ENCODE data around the gene SGIP1. TPM values are rescaled to one million over a fixed set of nuclear protein-coding genes. Genes with fewer than 3 reads are reported as not detected.

The SGIP1 gene
- total and polyA plus RNA-seq, 2 of the 8 experiments (the other 6 are each of a cell fraction or from before 2014, with no cell fraction given), result 1.4 to 2.1 TPM

GRCh38 chr1:66652556-66652955 is 118.6 kb downstream of the SGIP1 start:
- H3K23ac ChIP-seq (ENCODE audit: insufficient read length), result no peak overlapping the region
- no peaks in the 10 kb centered on the region for H4K20me1 ChIP-seq (replicated peaks in 1 of 2; ENCODE audit: control insufficient read depth in 1 of 2, insufficient read depth in 2 of 2, low read length in 2 of 2)
- H4K5ac ChIP-seq (ENCODE audit: insufficient read length, low read depth, low read length), result no peak overlapping the region
- DNase-seq (ENCODE audit: low read depth in 1 of 2, low spot score in 2 of 2) (no peak), FAIRE-seq (no peak)
- no peak overlapping the region for H2BK12ac ChIP-seq (ENCODE audit: low read depth, low read length)
- no peaks in the 10 kb centered on the region for H3K79me1 ChIP-seq (ENCODE audit: low read depth, low read length)
- no peaks in the 10 kb centered on the region; the same call in 1 of the 2 replicates for H3K23me2 ChIP-seq (ENCODE audit: low read depth, low read length)
- 0 out of 2 replicates have a peak overlapping the region, but pooled peaks have one; percentile 76 for H2AFZ ChIP-seq (ENCODE audit: low read length)
- no peak overlapping the region for H3K56ac ChIP-seq (replicated peaks; ENCODE audit: insufficient read length, low read depth, low read length)
- no peak overlapping the region for H3K9ac ChIP-seq (replicated peaks in 1 of 4; ENCODE audit: extremely low read depth in 1 of 4, low read depth in 3 of 4, low read length in 3 of 4)
- H3K4me3 ChIP-seq (ENCODE audit: extremely low read depth in 1 of 4, insufficient read depth in 2 of 4, low read depth in 3 of 4, low read length in 4 of 4), result no peak overlapping the region
- H3K18ac ChIP-seq (ENCODE audit: extremely low read depth, low read length), result no peak overlapping the region
- H2BK20ac ChIP-seq (ENCODE audit: low read length), result no peak overlapping the region
- CTCF ChIA-PET (ENCODE audit: partially characterized antibody), result interaction anchor here (0.6 to 0.8 kb wide), 3 partner anchors 20 to 1193 kb away, joined by 3 to 6 read pairs (median 3); no protein-coding TSS in a partner anchor
- peak overlapping the region; percentile 10; the same call in 1 of the 2 replicates for H2BK5ac ChIP-seq (ENCODE audit: low read depth, low read length)
- peak overlapping the region; percentile 27 for H4K91ac ChIP-seq (replicated peaks; ENCODE audit: insufficient read length, low read length)
- POLR2A ChIA-PET (ENCODE audit: partially characterized antibody), result interaction anchor here (0.9 kb wide), 1 partner anchor 10 kb away, joined by 3 read pairs; no protein-coding TSS in a partner anchor
- peaks cover 0 to 5% (median 2%) of the 10 kb centered on the region in 4 experiments; a peak in 2 of 7 replicates for H3K4me1 ChIP-seq (replicated peaks in 1 of 4; ENCODE audit: control insufficient read depth in 3 of 4, insufficient read depth in 4 of 4, low read length in 3 of 4)
- no peak overlapping the region for H3K14ac ChIP-seq (ENCODE audit: insufficient read length)
- no peak overlapping the region for H3K27ac ChIP-seq (ENCODE audit: low read depth, low read length)
- H3K27me3 ChIP-seq (replicated peaks in 1 of 4; ENCODE audit: control insufficient read depth in 3 of 4, extremely low read depth in 1 of 4, insufficient read depth in 3 of 4, low read length in 3 of 4), result peaks cover 0 to 2% (median 0%) of the 10 kb centered on the region in 4 experiments; a peak in 1 of 7 replicates
- H4K8ac ChIP-seq (ENCODE audit: extremely low read depth, insufficient read depth, low read length), result peak overlapping the region; percentile 4; the same call in 1 of the 2 replicates
- 89% methylated on average over 2 of the region's 2 CpGs; no CpG with 5 or more reads in 1 of the 2 experiments for WGBS, 2 experiments (ENCODE audit: extremely low coverage in 1 of 2, insufficient coverage in 1 of 2, insufficient read length in 1 of 2, insufficient replicate concordance in 2 of 2, low coverage in 1 of 2, low lambda C conversion rate in 2 of 2, missing lambda C conversion rate in 1 of 2)
- no peaks in the 10 kb centered on the region for H3K79me2 ChIP-seq (ENCODE audit: control insufficient read depth in 1 of 2, insufficient read depth in 2 of 2, low read length in 2 of 2)
- H3K4ac ChIP-seq (replicated peaks; ENCODE audit: insufficient read length, low read depth, low read length), result no peak overlapping the region
- H3K36me3 ChIP-seq (ENCODE audit: control insufficient read depth in 2 of 4, insufficient read depth in 4 of 4, low read length in 3 of 4), result no peaks in the 10 kb centered on the region
- H2AK5ac ChIP-seq (ENCODE audit: low read depth, low read length), result no peak overlapping the region
- no peaks in the 10 kb centered on the region for H3K9me3 ChIP-seq (ENCODE audit: insufficient read depth in 2 of 2, low read depth in 1 of 2, low read length in 1 of 2)
- H2BK120ac ChIP-seq (replicated peaks; ENCODE audit: low read depth, low read length), result no peak overlapping the region
- H2BK15ac ChIP-seq (ENCODE audit: low read length), result no peak overlapping the region
- H3K4me2 ChIP-seq (ENCODE audit: insufficient read depth in 1 of 2, low read depth in 2 of 2, low read length in 2 of 2), result no peak overlapping the region
- TF ChIP-seq POU5F1 (IDR thresholded peaks at IDR 0.05; ENCODE audit: low read depth, low read length) (no peak), ASH2L (IDR thresholded peaks at IDR 0.05; ENCODE audit: low read length) (no peak), MAFK (IDR thresholded peaks at IDR 0.05; ENCODE audit: low read depth, low read length) (no peak), RFX5 (IDR thresholded peaks at IDR 0.05; ENCODE audit: borderline replicate concordance, low read depth, low read length) (no peak), SP4 (IDR thresholded peaks at IDR 0.05; ENCODE audit: low read length) (no peak), CHD1 (IDR thresholded peaks at IDR 0.05; ENCODE audit: low read depth, low read length) (no peak), E2F6 (IDR thresholded peaks at IDR 0.05) (no peak), SIX5 (IDR thresholded peaks at IDR 0.05; ENCODE audit: low read depth, low read length) (no peak), CHD2 (IDR thresholded peaks at IDR 0.05; ENCODE audit: low read length) (no peak), RXRA (IDR thresholded peaks at IDR 0.05; ENCODE audit: insufficient read depth, low read depth, low read length) (no peak), SP1 (IDR thresholded peaks at IDR 0.05; ENCODE audit: low read depth, low read length) (no peak), CREB1 (IDR thresholded peaks at IDR 0.05) (no peak), EP300 (IDR thresholded peaks at IDR 0.05; ENCODE audit: borderline replicate concordance in 1 of 2, low read depth in 2 of 2, low read length in 2 of 2) (no peak), EGR1 (IDR thresholded peaks at IDR 0.05; ENCODE audit: borderline replicate concordance, low read depth, low read length) (no peak)
